Motor neuron (in vitro differentiated cells): ENCODE results near the gene NUAK1. TPM values are rescaled to one million over a fixed set of nuclear protein-coding genes. Genes with fewer than 3 reads are reported as not detected.
"Not testable (repeated sequence)": the region's sequence is repeated elsewhere in the genome, so short reads cannot be mapped to it uniquely, and the experiment has no call there.

Experiments
- ATAC-seq, 8 experiments: fragments of 200-7000 bp; cut with Tn5 transposase; replicated peaks in 6 of 8; 2 replicates each; pipeline ENCODE4 v1.8.0; 2021; ENCODE audit warnings: mild to moderate bottlenecking in 8 of 8, moderate library complexity in 8 of 8
- H3K27ac ChIP-seq, 2 donors: fragments of 250-450 bp; sonication (Bioruptor Pico); 2 replicates each; pipeline ENCODE4 v1.9.0; 2021; ENCODE audit warnings: antibody characterized with exemption in 2 of 2, mild to moderate bottlenecking in 2 of 2, moderate library complexity in 1 of 2
- H3K4me1 ChIP-seq, 2 donors: fragments of 250-450 bp; sonication (Bioruptor Pico); replicated peaks in 1 of 2; 2 replicates each; pipeline ENCODE4 v1.6.1; 2021; ENCODE audit warnings: antibody characterized with exemption in 2 of 2, mild to moderate bottlenecking in 2 of 2, moderate library complexity in 1 of 2
- H3K4me3 ChIP-seq, 5 donors: fragments of 250-450 bp; sonication (Bioruptor Pico); 2 replicates each; pipeline ENCODE4 v1.9.0; 2021; ENCODE audit warnings: antibody characterized with exemption in 5 of 5, mild to moderate bottlenecking in 5 of 5, moderate library complexity in 4 of 5
- WGBS, 10 experiments: fragments of 450-650 bp; shearing (Covaris generic); methylation state at CpG; one replicate each; pipeline ENCODE4 v1.0.0; 2022; 5-methylcytosine and 5-hydroxymethylcytosine counted together
- in situ Hi-C, 9 experiments: fragments of 400-800 bp; cut with MboI; loops; one replicate each; pipeline ENCODE4 v1.15.0; 2021; ENCODE audit warnings: low sequenced_read_pairs in 9 of 9, low pct_unique_long_range_greater_than_20kb in 2 of 9; ENCODE audit not compliant: unreplicated experiment in 9 of 9
- total RNA-seq, 8 experiments: library from RNA; unstranded; fragments of 300-600 nt; gene quantifications; 2 replicates each; pipeline versions ENCODE4 v1.2.3 to v1.2.4, GENCODE V29; 2022

The NUAK1 gene
- total RNA-seq, 8 experiments from 2014 or later = 2.2 to 46.6 (median 13.4) TPM

- H3K4me3 ChIP-seq = no peak overlapping the region
- in situ Hi-C loops = loop anchor here in 6 of 9 experiments (25.0 kb wide), 2 partner anchors 433 to 733 kb away; no protein-coding TSS in a partner anchor
- 65 to 100% (median 83%) methylated on average over 1 to 2 of the region's 2 CpGs for WGBS, 10 experiments
- peaks cover 35 to 36% of the 10 kb centered on the region in 2 donors for H3K4me1 ChIP-seq
- no peak for ATAC-seq
- no peak overlapping the region for H3K27ac ChIP-seq
These were observed 6.1 kb upstream of the NUAK1 start for GRCh38 chr12:106144847-106145246.

GRCh38 chr12:106142591-106143261, 4.0 kb upstream of the NUAK1 start:
- peaks cover 34 to 35% of the 10 kb centered on the region in 2 donors for H3K4me1 ChIP-seq
- H3K4me3 ChIP-seq = no peak overlapping the region
- no peak for ATAC-seq
- in situ Hi-C loops = loop anchor here in 6 of 9 experiments (25.0 kb wide), 2 partner anchors 430 to 730 kb away; no protein-coding TSS in a partner anchor
- 40 to 100% (median 78%) methylated on average over 1 to 6 of the region's 7 CpGs for WGBS, 10 experiments
- H3K27ac ChIP-seq = no peak overlapping the region

GRCh38 chr12:106141920-106142319, 3.2 kb upstream of the NUAK1 start:
- H3K27ac ChIP-seq, ATAC-seq, H3K4me3 ChIP-seq: not testable (repeated sequence)
- H3K4me1 ChIP-seq = peaks cover 34 to 35% of the 10 kb centered on the region in 2 donors
- in situ Hi-C loops = loop anchor here in 6 of 9 experiments (25.0 kb wide), 2 partner anchors 430 to 730 kb away; no protein-coding TSS in a partner anchor
- WGBS, 10 experiments = 70 to 100% (median 80%) methylated on average over 1 to 2 of the region's 8 CpGs; no CpG with 5 or more reads in 7 of the 10 experiments

- Histone ChIP-seq H3K27ac (no peak overlapping the region), H3K4me1 (peaks cover 34 to 38% of the 10 kb centered on the region in 2 donors), H3K4me3 (no peak overlapping the region)
- WGBS, 10 experiments = 0 to 100% (median 80%) methylated on average over 1 to 3 of the region's 3 CpGs; no CpG with 5 or more reads in 2 of the 10 experiments
- in situ Hi-C loops = loop anchor here in 6 of 9 experiments (25.0 kb wide), 2 partner anchors 429 to 729 kb away; no protein-coding TSS in a partner anchor
- ATAC-seq = no peak
These were observed 2.7 kb upstream of the NUAK1 start for GRCh38 chr12:106141452-106141851.

- no peak for ATAC-seq
- Histone ChIP-seq H3K4me1 (peaks cover 34 to 37% of the 10 kb centered on the region in 2 donors), H3K4me3 (peak overlapping the region in 2 of 5 donors; percentile 88 to 89), H3K27ac (no peak overlapping the region)
- in situ Hi-C loops = loop anchor here in 6 of 9 experiments (25.0 kb wide), 2 partner anchors 429 to 729 kb away; no protein-coding TSS in a partner anchor
These were observed 2.2 kb upstream of the NUAK1 start for GRCh38 chr12:106141003-106141402.

- Histone ChIP-seq H3K27ac (peak overlapping the region; percentile 99), H3K4me3 (peak overlapping the region; percentile 77 to 89 (median 81)), H3K4me1 (peaks cover 37 to 40% of the 10 kb centered on the region in 2 donors)
- 43 to 76% (median 55%) methylated on average over 6 to 11 of the region's 15 CpGs; no CpG with 5 or more reads in 4 of the 10 experiments for WGBS, 10 experiments
- no peak for ATAC-seq
- in situ Hi-C loops = loop anchor here in 6 of 9 experiments (25.0 kb wide), 2 partner anchors 428 to 728 kb away; no protein-coding TSS in a partner anchor
These were observed 1.7 kb upstream of the NUAK1 start for GRCh38 chr12:106140223-106140986.

- in situ Hi-C loops = loop anchor here in 7 of 9 experiments (10.0 to 25.0 kb wide), 4 partner anchors 427 to 727 kb away; no protein-coding TSS in a partner anchor
- peaks cover 37 to 43% of the 10 kb centered on the region in 2 donors for H3K4me1 ChIP-seq
- 0 to 12% (median 0%) methylated on average over 3 to 17 of the region's 66 CpGs; no CpG with 5 or more reads in 5 of the 10 experiments for whole genome bisulfite sequencing, 10 experiments
These were observed 843 bp upstream of the NUAK1 start for GRCh38 chr12:106139422-106140171.

GRCh38 chr12:106138357-106138632, 459 bp downstream of the NUAK1 start:
- peak in 7 of 8 experiments; percentile 2 to 37 (median 25) for ATAC-seq
- Histone ChIP-seq H3K4me1 (peaks cover 35 to 40% of the 10 kb centered on the region in 2 donors), H3K27ac (peak overlapping the region; percentile 99), H3K4me3 (peak overlapping the region; percentile 77 to 89 (median 81))
- WGBS, 10 experiments = no CpG with 5 or more reads among the region's 23 CpGs
- in situ Hi-C loops = loop anchor here in 7 of 9 experiments (10.0 to 25.0 kb wide), 4 partner anchors 426 to 726 kb away; no protein-coding TSS in a partner anchor

More at GRCh38 chr12:106139422-106140171, 843 bp upstream of the NUAK1 start:
- ATAC-seq = peak; percentile 51 to 64 (median 57)
- Histone ChIP-seq H3K27ac (peak overlapping the region; percentile 99), H3K4me3 (peak overlapping the region; percentile 77 to 89 (median 81))

- WGBS, 10 experiments = 0 to 7% (median 4%) methylated on average over 1 to 10 of the region's 20 CpGs; no CpG with 5 or more reads in 4 of the 10 experiments
- peaks cover 33 to 37% of the 10 kb centered on the region in 2 donors for H3K4me1 ChIP-seq
- in situ Hi-C loops = loop anchor here in 7 of 9 experiments (10.0 to 25.0 kb wide), 4 partner anchors 425 to 725 kb away; no protein-coding TSS in a partner anchor
These were observed 1.0 kb downstream of the NUAK1 start for GRCh38 chr12:106137530-106138356.

GRCh38 chr12:106136263-106136662, 2.5 kb downstream of the NUAK1 start:
- Histone ChIP-seq H3K4me3 (peak overlapping the region; percentile 77 to 89 (median 81)), H3K27ac (peak overlapping the region in 1 of 2 donors; percentile 14), H3K4me1 (peaks cover 38 to 40% of the 10 kb centered on the region in 2 donors)
- peak in 4 of 8 experiments; percentile 4 to 6 (median 6) for ATAC-seq
- in situ Hi-C loops = loop anchor here in 7 of 9 experiments (10.0 to 25.0 kb wide), 4 partner anchors 424 to 724 kb away; no protein-coding TSS in a partner anchor
- WGBS, 10 experiments = 0 to 11% (median 0%) methylated on average over 2 to 13 of the region's 13 CpGs; no CpG with 5 or more reads in 2 of the 10 experiments

More at GRCh38 chr12:106137530-106138356, 1.0 kb downstream of the NUAK1 start:
- peak overlapping the region; percentile 99 for H3K27ac ChIP-seq
- ATAC-seq = peak in 1 of 8 experiments; percentile 2
- H3K4me3 ChIP-seq = peak overlapping the region; percentile 77 to 89 (median 81)

GRCh38 chr12:106135781-106136180, 3.0 kb downstream of the NUAK1 start:
- H3K4me3 ChIP-seq = peak overlapping the region; percentile 77 to 89 (median 81)
- H3K4me1 ChIP-seq = peaks cover 40 to 41% of the 10 kb centered on the region in 2 donors
- 0 to 80% (median 26%) methylated on average over 1 to 4 of the region's 4 CpGs; no CpG with 5 or more reads in 2 of the 10 experiments for WGBS, 10 experiments
- H3K27ac ChIP-seq = no peak overlapping the region
- ATAC-seq = no peak
- in situ Hi-C loops = loop anchor here in 7 of 9 experiments (10.0 to 25.0 kb wide), 4 partner anchors 423 to 723 kb away; no protein-coding TSS in a partner anchor
